ENCODE results near the gene MX2. TPM values are rescaled to one million over a fixed set of nuclear protein-coding genes. Genes with fewer than 3 reads are reported as not detected.

MX2 gene
- total RNA-seq, 1 experiment from 2014 or later = 0.15 TPM

- Histone ChIP-seq H3K9me2 (replicated peaks; ENCODE audit: low read length) (no peaks in the 10 kb centered on the region), H3K36me3 (ENCODE audit: low read depth, low read length) (no peaks in the 10 kb centered on the region), H3K9ac (ENCODE audit: low read length) (no peak overlapping the region), H3K27me3 (ENCODE audit: low read length) (no peaks in the 10 kb centered on the region), H4K20me1 (ENCODE audit: low read length) (no peaks in the 10 kb centered on the region), H2AFZ (ENCODE audit: low read length) (no peak overlapping the region), H3K4me3 (ENCODE audit: low read length) (no peak overlapping the region), H3K4me2 (ENCODE audit: low read length) (no peak overlapping the region), H3F3A (ENCODE audit: low read length, unreplicated experiment) (no peaks in the 10 kb centered on the region), H3K79me2 (ENCODE audit: low read length) (no peaks in the 10 kb centered on the region), H3K4me1 (ENCODE audit: insufficient read depth, low read length) (no peaks in the 10 kb centered on the region), H3K27ac (ENCODE audit: low read length) (no peak overlapping the region), H3K9me3 (ENCODE audit: low read length) (no peaks in the 10 kb centered on the region)
- no TSS peak for BruUV-seq (replicated peaks)
- ChIA-PET POLR2A (ENCODE audit: unreplicated experiment) (no interaction called here), CTCF (no interaction called here)
- no peak for DNase-seq
- ATAC-seq = no peak
- TF ChIP-seq EZH2phosphoT487 (IDR thresholded peaks at IDR 0.05; ENCODE audit: borderline replicate concordance, low read length) (no peak), CTCF (conservative IDR thresholded peaks at IDR 0.05; ENCODE audit: low read depth, low read length) (no peak), EZH2 (IDR thresholded peaks at IDR 0.05; ENCODE audit: low read length, unreplicated experiment) (no peak)
- intact Hi-C loops (cut with micrococcal nuclease) = no loop called here
These were observed 36.5 kb upstream of the MX2 start for GRCh38 chr21:41325138-41325912.

DNA sequence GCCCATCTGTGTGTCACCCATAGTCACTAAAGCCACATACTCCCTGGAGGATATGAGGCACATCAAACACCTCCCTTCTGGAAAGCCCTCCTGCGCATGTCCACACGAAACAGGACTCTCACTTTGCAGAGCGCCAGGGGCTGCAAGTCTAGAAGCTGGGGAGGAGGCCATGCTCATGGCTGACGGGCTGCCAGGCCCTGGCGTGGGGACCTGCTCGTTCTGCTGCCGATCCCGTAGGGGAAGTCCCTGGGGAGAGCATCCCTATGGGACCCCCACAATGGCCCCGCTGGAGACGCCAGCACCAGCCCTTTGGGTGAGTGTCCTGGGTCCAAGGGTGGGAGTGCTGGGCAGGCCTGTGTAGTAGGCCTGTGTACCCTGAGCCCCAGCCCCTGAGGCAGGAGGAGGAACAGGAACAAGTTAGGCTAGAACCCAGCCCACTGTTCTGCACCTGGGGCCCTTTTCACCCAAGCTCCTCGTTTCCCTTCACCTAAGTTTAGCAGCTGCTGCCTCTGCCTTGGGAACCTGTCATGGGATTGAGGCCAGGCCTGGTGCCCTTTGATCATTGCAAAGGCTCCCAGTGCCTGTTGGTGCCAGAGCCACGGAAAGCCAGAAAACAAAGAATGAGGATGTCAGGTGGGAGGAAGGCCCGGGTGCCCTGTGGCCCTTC lies 35.3 kb upstream of the MX2 start:
- Histone ChIP-seq H3K4me1 (ENCODE audit: insufficient read depth, low read length) (no peaks in the 10 kb centered on the region), H3K9me3 (ENCODE audit: low read length) (no peaks in the 10 kb centered on the region), H2AFZ (ENCODE audit: low read length) (no peak overlapping the region), H3K79me2 (ENCODE audit: low read length) (no peaks in the 10 kb centered on the region), H3K4me3 (ENCODE audit: low read length) (no peak overlapping the region), H3K36me3 (ENCODE audit: low read depth, low read length) (no peaks in the 10 kb centered on the region), H3K9ac (ENCODE audit: low read length) (no peak overlapping the region), H3K27ac (ENCODE audit: low read length) (no peak overlapping the region), H3K27me3 (ENCODE audit: low read length) (0 out of 2 replicates have a peak, but pooled peaks cover 10% of the 10 kb centered on the region), H3K9me2 (replicated peaks; ENCODE audit: low read length) (no peaks in the 10 kb centered on the region), H3K4me2 (ENCODE audit: low read length) (no peak overlapping the region), H3F3A (ENCODE audit: low read length, unreplicated experiment) (no peaks in the 10 kb centered on the region), H4K20me1 (ENCODE audit: low read length) (no peaks in the 10 kb centered on the region)
- ChIA-PET POLR2A (ENCODE audit: unreplicated experiment) (no interaction called here), CTCF (no interaction called here)
- BruUV-seq (replicated peaks) = no TSS peak
- TF ChIP-seq EZH2 (IDR thresholded peaks at IDR 0.05; ENCODE audit: low read length, unreplicated experiment) = no peak
- no peak for TF ChIP-seq EZH2phosphoT487 (IDR thresholded peaks at IDR 0.05; ENCODE audit: borderline replicate concordance, low read length)
- no peak for TF ChIP-seq CTCF (conservative IDR thresholded peaks at IDR 0.05; ENCODE audit: low read depth, low read length)
- intact Hi-C loops (cut with micrococcal nuclease) = no loop called here
- DNase-seq = no peak
- no peak for ATAC-seq

GRCh38 chr21:41327753-41328152 lies 34.1 kb upstream of the MX2 start:
- Histone ChIP-seq H3K4me2 (ENCODE audit: low read length) (no peak overlapping the region), H3K36me3 (ENCODE audit: low read depth, low read length) (no peaks in the 10 kb centered on the region), H3K4me1 (ENCODE audit: insufficient read depth, low read length) (no peaks in the 10 kb centered on the region), H3K9ac (ENCODE audit: low read length) (no peak overlapping the region), H3K79me2 (ENCODE audit: low read length) (no peaks in the 10 kb centered on the region), H3K4me3 (ENCODE audit: low read length) (no peak overlapping the region), H3K9me2 (replicated peaks; ENCODE audit: low read length) (no peaks in the 10 kb centered on the region), H3K9me3 (ENCODE audit: low read length) (no peaks in the 10 kb centered on the region), H3K27ac (ENCODE audit: low read length) (no peak overlapping the region), H4K20me1 (ENCODE audit: low read length) (no peaks in the 10 kb centered on the region), H3F3A (ENCODE audit: low read length, unreplicated experiment) (no peaks in the 10 kb centered on the region), H2AFZ (ENCODE audit: low read length) (no peak overlapping the region), H3K27me3 (ENCODE audit: low read length) (0 out of 2 replicates have a peak, but pooled peaks cover 10% of the 10 kb centered on the region)
- intact Hi-C loops (cut with micrococcal nuclease) = no loop called here
- POLR2A ChIA-PET (ENCODE audit: unreplicated experiment) = no interaction called here
- DNase-seq (no peak), ATAC-seq (no peak)
- CTCF ChIA-PET = no interaction called here
- TF ChIP-seq EZH2 (IDR thresholded peaks at IDR 0.05; ENCODE audit: low read length, unreplicated experiment) = no peak
- no peak for TF ChIP-seq EZH2phosphoT487 (IDR thresholded peaks at IDR 0.05; ENCODE audit: borderline replicate concordance, low read length)
- BruUV-seq (replicated peaks) = no TSS peak
